CD4-positive, alpha-beta T cell (primary cell): ENCODE data around the gene TUBA3E. TPM values are rescaled to one million over a fixed set of nuclear protein-coding genes. Genes with fewer than 3 reads are reported as not detected.
"Not testable (repeated sequence)": the region's sequence is repeated elsewhere in the genome, so short reads cannot be mapped to it uniquely, and the experiment has no call there.

Experiments used
- ATAC-seq: fragments of 200-7000 bp; cut with Tn5 transposase; one replicate; pipeline ENCODE4 v1.10.0; 2022; ENCODE audit warnings: mild to moderate bottlenecking; ENCODE audit not compliant: poor library complexity
- CTCF ChIA-PET: fragments of 350-600 bp; sonication (Branson Sonifier 250); formaldehyde crosslinking; loops from one replicate; lab custom pipeline; 2021; ENCODE audit warnings: antibody characterized with exemption, inconsistent platforms; lab: Charles Lee
- POLR2A ChIA-PET: fragments of 350-600 bp; sonication (Branson Sonifier 250); formaldehyde crosslinking; loops from one replicate; lab custom pipeline; 2021; ENCODE audit warnings: antibody characterized with exemption, inconsistent platforms; lab: Charles Lee
- DNase-seq, 14 experiments: peaks; one replicate each; pipeline ENCODE4 v3.0.0-alpha.2; 2013 to 2020; ENCODE audit warnings: mixed read lengths in 2 of 14
- H3K27ac ChIP-seq, 2 donors: one replicate each; pipeline versions ENCODE4 v1.5.1 to v1.7.0; 2013; ENCODE audit warnings: low read length in 2 of 2, low read depth in 1 of 2, mild to moderate bottlenecking in 1 of 2
- H3K27me3 ChIP-seq, 2 experiments: 1 replicate in 1 of 2; 2 replicates in 1 of 2; pipeline versions ENCODE4 v1.6.1 to v1.7.0; 2013; ENCODE audit warnings: low read length in 2 of 2, control low read depth in 1 of 2, mild to moderate bottlenecking in 1 of 2, moderate library complexity in 1 of 2; ENCODE audit not compliant: insufficient read depth in 2 of 2, control insufficient read depth in 1 of 2
- H3K36me3 ChIP-seq: one replicate; pipeline ENCODE4 v1.6.1; 2013; ENCODE audit warnings: low read length, control low read depth; ENCODE audit not compliant: insufficient read depth
- H3K4me1 ChIP-seq: one replicate; pipeline ENCODE4 v1.6.1; 2013; ENCODE audit warnings: low read length, control low read depth; ENCODE audit not compliant: insufficient read depth
- H3K4me3 ChIP-seq: one replicate; pipeline ENCODE4 v1.5.1; 2013; ENCODE audit warnings: mild to moderate bottlenecking, low read length, moderate library complexity
- H3K9me3 ChIP-seq, 2 experiments: 1 replicate in 1 of 2; 2 replicates in 1 of 2; pipeline versions ENCODE4 v1.6.1 to v1.7.0; 2013; ENCODE audit warnings: low read length in 2 of 2, mild to moderate bottlenecking in 2 of 2, control low read depth in 1 of 2, moderate library complexity in 1 of 2; ENCODE audit not compliant: control insufficient read depth in 1 of 2, insufficient read depth in 1 of 2
- H3K27ac Mint-ChIP-seq: one replicate; pipeline ENCODE4 v1.8.0; 2020; ENCODE audit warnings: mixed read lengths
- H3K27me3 Mint-ChIP-seq: one replicate; pipeline ENCODE4 v1.8.0; 2021; ENCODE audit warnings: mixed read lengths
- H3K36me3 Mint-ChIP-seq: one replicate; pipeline ENCODE4 v1.8.0; 2021; ENCODE audit warnings: low read depth, mixed read lengths
- H3K4me1 Mint-ChIP-seq: one replicate; pipeline ENCODE4 v1.8.0; 2021; ENCODE audit warnings: low read depth, mixed read lengths
- H3K4me3 Mint-ChIP-seq: one replicate; pipeline ENCODE4 v1.8.0; 2020; ENCODE audit warnings: mild to moderate bottlenecking, mixed read lengths
- H3K9me3 Mint-ChIP-seq: one replicate; pipeline ENCODE4 v1.8.0; 2020; ENCODE audit warnings: mixed read lengths
- CTCF ChIP-seq: fragments of 200-600 bp; IDR thresholded peaks from one replicate; pipeline ENCODE4 v1.8.0; 2022; ENCODE audit warnings: antibody characterized with exemption, mild to moderate bottlenecking
- intact Hi-C, 2 experiments: fragments of 100-400 bp; cut with DNase I in 1 of 2; cut with micrococcal nuclease in 1 of 2; formaldehyde crosslinking; loops; one replicate each; pipeline versions ENCODE4 v1.15.1 to v1.9.0; 2023 to 2025; cut with DNase I, micrococcal nuclease
- total RNA-seq, 174 experiments: library from RNA in 2 of 174; stranded (reverse) in 2 of 174; gene quantifications; one replicate each; pipeline ENCODE4 v1.2.3 and lab custom pipeline; 2021 to 2026

Gene TUBA3E
- total RNA-seq, 2 experiments from 2014 or later = not detected

- DNase-seq = no peak
- intact Hi-C loops = no loop called here
- ChIA-PET CTCF (no interaction called here), POLR2A (no interaction called here)
- peaks cover 11% of the 10 kb centered on the region for H3K36me3 ChIP-seq
- no peaks in the 10 kb centered on the region for H3K27me3 ChIP-seq
- no peak overlapping the region for H3K4me3 ChIP-seq
- H3K9me3 Mint-ChIP-seq = no peaks in the 10 kb centered on the region
- no peak overlapping the region for H3K4me3 Mint-ChIP-seq
- no peak overlapping the region for H3K27ac ChIP-seq
- TF ChIP-seq CTCF = no peak
- ATAC-seq = no peak
- H3K9me3 ChIP-seq = no peaks in the 10 kb centered on the region
- peaks cover 7% of the 10 kb centered on the region for H3K27me3 Mint-ChIP-seq
- peaks cover 26% of the 10 kb centered on the region for H3K36me3 Mint-ChIP-seq
- H3K27ac Mint-ChIP-seq = no peak overlapping the region
- H3K4me1 ChIP-seq = no peaks in the 10 kb centered on the region
- no peaks in the 10 kb centered on the region for H3K4me1 Mint-ChIP-seq
These were observed 47.8 kb downstream of the TUBA3E start for GRCh38 chr2:130150181-130151144.

GRCh38 chr2:130148515-130148914, 49.7 kb downstream of the TUBA3E start:
- intact Hi-C loops, H3K4me3 Mint-ChIP-seq, H3K27me3 ChIP-seq, POLR2A ChIA-PET, H3K9me3 Mint-ChIP-seq, H3K9me3 ChIP-seq, H3K4me1 Mint-ChIP-seq, H3K4me3 ChIP-seq, H3K36me3 ChIP-seq, H3K27ac ChIP-seq, ATAC-seq, H3K4me1 ChIP-seq, H3K27me3 Mint-ChIP-seq, H3K27ac Mint-ChIP-seq, CTCF ChIA-PET, DNase-seq: not testable (repeated sequence)
- peaks cover 10% of the 10 kb centered on the region for H3K36me3 Mint-ChIP-seq

- H3K4me1 ChIP-seq, H3K36me3 Mint-ChIP-seq, H3K9me3 Mint-ChIP-seq, H3K27ac ChIP-seq, H3K27ac Mint-ChIP-seq, H3K9me3 ChIP-seq, CTCF ChIA-PET, POLR2A ChIA-PET, H3K4me1 Mint-ChIP-seq, intact Hi-C loops, H3K27me3 ChIP-seq, H3K36me3 ChIP-seq: not testable (repeated sequence)
- Mint-ChIP-seq H3K27me3 (peaks cover 14% of the 10 kb centered on the region), H3K4me3 (peak within 1 kb of the TSS; percentile 71)
- peak within 1 kb of the TSS; percentile 43 for H3K4me3 ChIP-seq
- ATAC-seq (peak; percentile 80), DNase-seq (peak; percentile 19 to 76 (median 48))
These were observed 53.2 kb downstream of the TUBA3E start, which contains the start of gene CCDC74B for GRCh38 chr2:130145006-130145414. TSS of gene CCDC74B (minus strand) at chr2:130145112. CDS start at chr2:130144996, 116 bp downstream.

- H3K36me3 Mint-ChIP-seq, H3K36me3 ChIP-seq, H3K27ac Mint-ChIP-seq, H3K9me3 ChIP-seq, H3K4me1 Mint-ChIP-seq, H3K27ac ChIP-seq, H3K4me1 ChIP-seq, DNase-seq, CTCF ChIA-PET, H3K4me3 ChIP-seq, POLR2A ChIA-PET, H3K9me3 Mint-ChIP-seq, H3K27me3 ChIP-seq, intact Hi-C loops: not testable (repeated sequence)
- peak overlapping the region; percentile 74 for H3K4me3 Mint-ChIP-seq
- ATAC-seq = peak; percentile 15
- H3K27me3 Mint-ChIP-seq = peaks cover 14% of the 10 kb centered on the region
These were observed 54.8 kb downstream of the TUBA3E start for GRCh38 chr2:130143266-130144039.

GRCh38 chr2:130142396-130143265, 55.6 kb downstream of the TUBA3E start:
- H3K36me3 Mint-ChIP-seq, POLR2A ChIA-PET, H3K4me3 ChIP-seq, H3K27me3 ChIP-seq, H3K27ac Mint-ChIP-seq, H3K9me3 Mint-ChIP-seq, CTCF ChIA-PET, intact Hi-C loops, H3K9me3 ChIP-seq, H3K4me1 Mint-ChIP-seq, H3K27ac ChIP-seq, H3K36me3 ChIP-seq, H3K4me1 ChIP-seq, DNase-seq, ATAC-seq: not testable (repeated sequence)
- H3K4me3 Mint-ChIP-seq = peak overlapping the region; percentile 74
- H3K27me3 Mint-ChIP-seq = peaks cover 14% of the 10 kb centered on the region
